NCI-H510A treated with DMSO at 0.1 percent for 48 hours (cell line): ENCODE measurements around the gene MFSD1.
A peak's percentile ranks its signal among the peaks of the same experiment; 100 is the strongest.

Source experiments
- DNase-seq: peaks from one replicate; lab custom pipeline; 2025; lab: John Stamatoyannopoulos, UW

Gene MFSD1, protein sequence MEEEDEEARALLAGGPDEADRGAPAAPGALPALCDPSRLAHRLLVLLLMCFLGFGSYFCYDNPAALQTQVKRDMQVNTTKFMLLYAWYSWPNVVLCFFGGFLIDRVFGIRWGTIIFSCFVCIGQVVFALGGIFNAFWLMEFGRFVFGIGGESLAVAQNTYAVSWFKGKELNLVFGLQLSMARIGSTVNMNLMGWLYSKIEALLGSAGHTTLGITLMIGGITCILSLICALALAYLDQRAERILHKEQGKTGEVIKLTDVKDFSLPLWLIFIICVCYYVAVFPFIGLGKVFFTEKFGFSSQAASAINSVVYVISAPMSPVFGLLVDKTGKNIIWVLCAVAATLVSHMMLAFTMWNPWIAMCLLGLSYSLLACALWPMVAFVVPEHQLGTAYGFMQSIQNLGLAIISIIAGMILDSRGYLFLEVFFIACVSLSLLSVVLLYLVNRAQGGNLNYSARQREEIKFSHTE

DNA sequence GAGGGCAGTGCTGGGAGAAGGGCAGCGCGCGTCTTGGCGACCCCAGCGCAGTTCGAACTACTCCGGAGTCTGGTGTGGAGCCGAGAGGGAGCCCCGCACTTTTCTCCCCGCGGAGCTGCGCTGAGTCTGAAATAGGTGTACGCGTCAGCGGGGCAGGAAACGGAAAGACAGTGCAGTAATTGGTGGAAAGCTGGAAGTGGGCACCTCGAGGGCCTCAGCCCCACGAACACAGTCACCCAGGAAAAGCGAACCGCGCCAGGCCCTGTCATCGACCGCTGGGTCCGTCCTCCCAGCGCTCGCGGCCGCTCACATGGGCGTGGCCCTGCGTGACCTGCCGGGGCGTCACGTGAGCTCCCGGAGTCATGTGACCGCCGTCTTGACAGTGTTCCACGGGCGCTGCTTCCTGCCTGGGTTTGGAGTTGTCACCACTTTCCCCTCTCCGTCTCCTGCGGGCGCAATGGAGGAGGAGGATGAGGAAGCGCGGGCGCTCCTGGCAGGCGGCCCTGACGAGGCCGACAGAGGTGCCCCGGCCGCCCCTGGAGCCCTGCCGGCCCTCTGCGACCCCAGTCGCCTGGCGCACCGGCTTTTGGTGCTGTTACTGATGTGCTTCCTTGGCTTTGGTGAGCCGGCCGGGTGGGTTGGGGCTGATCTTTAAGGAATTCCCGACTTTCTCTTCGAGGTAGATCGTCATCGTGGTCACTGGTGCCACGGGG, at the start of gene MFSD1:
Gene MFSD1, plus strand, starts transcription at position 359 of the 713 bp plus-strand sequence. Its CDS starts 99 bp downstream, at position 458.
- DNase-seq, result peak; percentile 55

GRCh38 chr3:158753854-158754253, 48.0 kb upstream of the MFSD1 start:
- no peak for DNase-seq

DNA sequence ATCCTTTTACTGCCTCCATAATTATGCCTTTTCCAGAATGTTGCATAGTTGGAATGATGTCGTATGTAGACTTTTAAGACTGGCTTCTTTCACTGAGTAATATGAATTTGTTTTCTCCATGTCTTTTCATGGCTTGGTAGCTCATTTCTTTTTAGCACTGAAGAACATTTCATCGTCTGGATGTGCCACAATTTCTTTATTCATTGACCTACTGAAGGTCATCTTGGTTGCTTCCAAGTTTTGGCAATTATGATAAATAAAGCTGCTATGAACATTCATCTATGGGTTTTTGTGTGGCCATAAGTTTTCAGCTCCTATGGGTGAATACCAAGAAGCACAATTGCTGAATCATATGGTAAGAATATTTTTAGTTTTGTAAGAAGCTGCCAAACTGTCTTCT, 46.4 kb upstream of the MFSD1 start:
- no peak for DNase-seq

- no peak for DNase-seq
These were observed 40.5 kb upstream of the MFSD1 start for GRCh38 chr3:158761350-158761749.

DNA sequence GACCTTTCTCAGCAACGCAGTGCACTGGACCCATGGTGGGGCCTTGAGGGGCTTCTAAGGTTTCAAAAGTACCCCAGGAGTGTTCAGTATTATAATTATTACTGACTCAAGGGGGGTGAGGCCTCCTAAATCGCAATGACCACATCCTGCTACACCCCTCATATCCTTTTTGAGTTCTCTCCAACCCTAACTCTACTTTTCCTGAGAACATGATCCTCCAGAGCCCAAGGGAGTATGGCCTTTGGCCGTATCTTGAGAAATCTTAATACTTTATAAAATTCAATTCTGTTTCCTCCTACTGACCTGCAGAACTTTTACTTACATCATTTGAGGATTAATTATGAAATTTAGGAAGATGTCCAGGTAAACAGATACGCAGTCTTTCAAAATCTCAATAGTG, 39.2 kb upstream of the MFSD1 start:
- no peak for DNase-seq

DNA sequence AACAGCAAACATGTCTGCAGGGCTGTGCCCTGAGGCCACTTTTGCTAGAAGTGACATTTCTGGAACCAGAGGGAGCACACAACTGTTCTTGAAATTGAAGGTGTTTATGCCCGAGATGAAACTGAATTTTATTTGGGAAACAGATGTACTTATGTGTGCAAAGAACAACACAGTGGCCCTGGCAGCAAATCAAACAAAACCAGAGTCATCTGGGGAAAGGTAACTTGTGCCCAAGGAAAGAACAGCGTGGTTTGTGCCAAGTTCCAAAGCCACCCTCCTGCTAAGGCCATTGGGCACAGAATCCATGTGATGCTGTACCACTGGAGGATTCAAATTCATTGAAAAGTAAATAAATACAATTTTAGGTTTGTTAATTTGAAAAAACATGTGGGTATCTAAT, 38.4 kb upstream of the MFSD1 start:
- DNase-seq, result no peak

- no peak for DNase-seq
These were observed 36.2 kb upstream of the MFSD1 start for GRCh38 chr3:158765518-158766205.

DNA sequence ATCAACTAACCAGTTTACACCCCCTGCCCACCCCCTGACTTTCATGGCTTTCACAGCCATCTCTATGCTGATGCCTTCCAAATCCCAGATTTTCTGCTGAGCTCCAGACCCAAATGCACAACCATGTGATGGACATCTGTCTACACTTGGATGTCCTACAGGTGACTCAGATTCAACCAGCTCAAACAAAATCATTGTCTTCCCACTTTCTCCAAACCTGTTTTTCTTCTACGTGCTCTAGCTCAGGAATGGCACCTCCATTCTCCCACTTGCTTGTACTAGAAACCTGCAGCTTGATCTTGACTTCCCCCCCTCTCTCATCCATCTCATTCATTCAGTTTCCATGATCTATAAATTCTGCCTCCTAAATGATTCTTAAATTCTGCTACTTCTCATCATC, 35.5 kb upstream of the MFSD1 start:
- DNase-seq, result no peak

DNA sequence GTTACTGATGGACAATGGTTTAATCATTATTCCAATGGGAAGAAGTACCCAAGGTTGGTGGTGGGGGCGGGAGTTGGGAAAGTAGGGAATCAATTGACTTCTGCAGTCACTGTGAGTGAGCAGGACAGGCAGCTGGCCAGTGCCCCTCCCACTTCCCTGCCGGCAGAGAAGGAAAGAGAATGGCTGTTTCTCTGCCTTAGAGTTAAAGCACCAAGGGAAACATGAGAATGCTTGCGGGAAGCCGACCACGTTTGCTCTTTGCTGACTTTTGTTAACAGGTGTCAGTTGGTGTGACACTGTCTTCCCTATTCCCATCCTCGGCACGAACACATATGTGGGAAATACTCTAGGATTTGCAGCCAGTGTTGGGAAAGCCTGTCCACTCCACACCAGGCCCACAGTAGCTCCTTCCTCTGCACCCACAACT, 33.5 kb upstream of the MFSD1 start:
- DNase-seq, result peak; percentile 24

DNA sequence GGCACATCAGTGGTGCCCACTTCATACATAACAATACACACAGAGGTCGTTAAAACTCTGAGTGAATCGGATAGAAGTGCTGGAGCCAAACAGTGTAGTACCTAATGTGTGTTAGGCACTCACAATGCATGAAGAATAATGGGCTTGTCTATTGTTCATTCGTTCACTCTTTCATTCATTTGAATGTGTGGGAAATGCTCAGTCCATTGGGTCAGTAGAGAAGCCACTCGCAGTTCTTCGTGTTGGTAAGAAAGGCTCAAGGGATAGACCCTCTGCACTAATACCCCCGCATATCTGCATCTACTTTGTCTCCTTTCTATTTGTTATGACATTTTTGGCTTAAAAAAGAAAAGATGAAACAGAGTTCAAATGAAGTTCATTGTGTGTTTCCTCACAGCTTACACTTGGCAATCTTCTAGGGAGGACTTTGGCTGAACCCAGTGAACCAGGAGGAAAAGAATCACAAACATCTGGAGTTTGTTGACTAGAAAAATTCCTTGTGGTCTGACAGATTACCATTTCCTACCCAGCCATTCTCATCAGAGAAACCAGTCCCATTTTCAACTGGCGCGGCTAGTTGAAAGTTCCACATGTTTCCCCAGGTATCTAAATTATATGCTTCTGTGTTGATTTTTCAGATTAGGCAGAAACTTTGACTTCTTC, 32.8 kb upstream of the MFSD1 start:
- no peak for DNase-seq

DNA sequence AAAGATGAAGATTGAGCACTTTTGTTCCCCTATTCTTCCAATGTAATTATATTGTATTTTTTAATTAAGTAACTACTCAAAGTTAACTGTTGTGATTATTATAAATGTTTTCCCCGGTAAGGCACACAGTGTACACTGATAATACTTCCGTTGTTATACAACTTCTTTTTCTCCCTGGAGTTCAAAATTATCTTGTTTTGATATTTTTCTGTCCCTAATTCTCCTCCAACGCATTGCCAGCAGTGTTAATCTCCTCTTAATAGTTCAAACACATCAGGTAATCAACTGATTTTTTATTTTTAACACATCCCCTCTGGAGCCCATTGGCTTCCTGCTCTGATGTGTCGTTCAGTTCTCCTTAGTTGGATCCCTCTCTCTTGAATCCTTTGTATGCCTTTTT, 32.3 kb upstream of the MFSD1 start:
- no peak for DNase-seq

GRCh38 chr3:158769952-158770740, 31.7 kb upstream of the MFSD1 start:
- peak; percentile 45 for DNase-seq

DNA sequence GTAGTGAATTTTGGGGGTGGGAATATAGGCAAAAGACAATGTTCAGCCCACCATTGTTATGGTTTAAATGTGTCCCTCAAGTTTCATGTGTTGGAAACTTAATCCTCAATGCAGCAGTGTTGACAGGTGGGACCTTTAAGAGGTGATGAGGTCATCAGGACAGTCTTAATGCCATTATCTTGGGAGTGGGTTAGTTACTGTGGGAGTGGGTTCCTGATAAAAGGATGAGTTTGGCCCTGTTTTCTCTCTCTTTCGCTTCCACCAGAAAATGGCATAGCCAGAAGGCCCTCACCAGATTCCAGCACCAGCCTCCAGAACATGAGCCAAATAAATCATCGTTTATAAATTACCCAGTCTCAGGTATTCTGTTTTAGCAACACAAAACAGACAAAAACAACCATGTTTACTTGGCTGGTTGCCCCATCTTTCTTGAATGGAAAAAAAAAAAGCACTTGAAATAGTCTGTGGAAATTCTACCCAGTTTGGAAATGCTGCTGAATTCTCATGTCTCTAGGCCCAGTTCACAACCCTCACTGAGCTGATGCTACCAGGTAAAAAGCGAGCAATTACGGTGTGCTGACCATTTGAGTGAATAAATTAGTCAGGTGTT, 31.0 kb upstream of the MFSD1 start:
- no peak for DNase-seq

DNA sequence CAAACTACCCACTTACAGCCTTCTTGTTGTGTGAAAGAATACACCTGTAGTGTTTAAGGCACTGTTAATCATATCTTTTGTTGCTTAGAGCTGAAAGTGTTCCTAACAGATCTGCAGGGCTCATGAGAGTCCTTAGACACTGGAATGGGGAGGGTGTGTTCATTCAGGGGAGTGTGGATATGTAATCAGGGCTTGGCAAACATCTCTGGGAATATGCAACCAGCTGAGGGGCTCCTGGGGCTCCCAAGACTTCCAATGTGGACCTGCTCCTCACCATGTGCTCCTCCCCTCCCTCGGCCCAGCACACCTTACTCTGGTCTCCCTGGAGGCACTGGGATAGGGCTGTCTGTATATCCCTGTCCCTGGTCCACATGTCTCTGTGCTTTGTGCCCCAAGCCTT, 30.3 kb upstream of the MFSD1 start:
- no peak for DNase-seq

- DNase-seq, result no peak
These were observed 29.9 kb upstream of the MFSD1 start for GRCh38 chr3:158771982-158772381.

DNA sequence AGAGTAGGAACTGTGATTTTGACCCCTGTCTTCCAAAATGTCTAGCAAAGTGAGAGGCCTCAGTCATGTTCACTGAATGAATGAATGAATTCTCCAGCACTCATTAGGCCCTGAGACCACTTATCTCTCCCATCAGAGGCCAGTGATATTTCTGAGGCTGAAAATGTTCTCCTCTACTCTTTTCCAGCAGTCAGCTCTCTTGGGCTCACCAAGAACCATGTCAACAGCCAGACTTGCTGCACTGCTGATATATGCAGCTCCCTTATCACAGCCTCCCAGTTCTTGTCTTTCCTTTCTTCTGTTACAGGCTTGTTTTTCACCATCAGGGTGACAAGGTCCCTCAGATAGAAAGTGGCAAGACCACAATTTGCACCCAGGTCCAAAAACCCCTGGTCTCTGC, 28.7 kb upstream of the MFSD1 start:
- DNase-seq, result no peak

GRCh38 chr3:158773845-158774830, 27.7 kb upstream of the MFSD1 start:
- DNase-seq, result no peak

DNA sequence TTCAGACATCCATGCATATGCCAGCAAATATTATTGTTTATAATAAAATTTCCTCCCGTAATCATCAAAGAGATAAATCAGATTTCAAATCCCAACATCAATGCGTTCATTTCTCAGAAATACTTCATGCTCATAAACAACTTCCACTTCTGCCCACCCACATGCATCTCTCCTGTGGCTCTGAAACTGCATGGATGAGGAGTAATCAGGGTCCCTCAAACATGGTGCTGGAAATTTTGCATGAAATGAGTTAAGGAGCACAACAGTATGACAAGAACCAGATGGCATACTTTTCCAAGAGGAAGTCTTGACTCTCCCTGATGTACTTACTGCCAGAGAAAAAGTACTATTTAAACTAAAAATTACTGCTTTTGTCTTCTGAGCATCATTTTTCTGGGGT, 26.9 kb upstream of the MFSD1 start:
- DNase-seq, result no peak
